Lung (tissue), 12 donors: Measurements from ENCODE around the gene LDHD. TPM values are rescaled to one million over a fixed set of nuclear protein-coding genes. Genes with fewer than 3 reads are reported as not detected.

Experiments
- ATAC-seq: fragments of 200-7000 bp; cut with Tn5 transposase; one replicate; pipeline ENCODE4 v1.9.1; 2020; ENCODE audit warnings: moderate number of reproducible peaks; ENCODE audit not compliant: insufficient read depth, low FRiP score
- DNase-seq, 3 donors: peaks; one replicate each; pipeline ENCODE4 v3.0.0-alpha.2; 2013 to 2017
- H3K27ac ChIP-seq, 2 donors: one replicate each; pipeline ENCODE4 v1.5.1; 2013; ENCODE audit warnings: mild to moderate bottlenecking in 2 of 2, moderate library complexity in 2 of 2, control low read depth in 1 of 2, inconsistent platforms in 1 of 2, low read depth in 1 of 2, low read length in 1 of 2
- H3K27me3 ChIP-seq, 3 donors: one replicate each; pipeline ENCODE4 v1.5.1; 2013; ENCODE audit warnings: low read length in 2 of 3; ENCODE audit not compliant: control insufficient read depth in 3 of 3, insufficient read depth in 3 of 3
- H3K36me3 ChIP-seq, 4 donors: one replicate each; pipeline ENCODE4 v1.5.1; 2013; ENCODE audit warnings: low read length in 4 of 4, mild to moderate bottlenecking in 1 of 4, moderate library complexity in 1 of 4; ENCODE audit not compliant: control insufficient read depth in 4 of 4, insufficient read depth in 4 of 4
- H3K4me1 ChIP-seq, 5 donors: one replicate each; pipeline ENCODE4 v1.5.1; 2013; ENCODE audit warnings: low read length in 5 of 5, mild to moderate bottlenecking in 2 of 5, moderate library complexity in 1 of 5; ENCODE audit not compliant: control insufficient read depth in 5 of 5, insufficient read depth in 5 of 5
- H3K4me3 ChIP-seq: one replicate; pipeline ENCODE4 v1.5.1; 2013; ENCODE audit warnings: mild to moderate bottlenecking, control low read depth, moderate library complexity
- H3K9ac ChIP-seq, 2 donors: one replicate each; pipeline ENCODE4 v1.5.1; 2013; ENCODE audit warnings: low read length in 2 of 2, control low read depth in 1 of 2; ENCODE audit not compliant: insufficient read depth in 1 of 2
- H3K9me3 ChIP-seq, 4 donors: one replicate each; pipeline ENCODE4 v1.5.1; 2013; ENCODE audit warnings: low read length in 3 of 4, mild to moderate bottlenecking in 1 of 4, moderate library complexity in 1 of 4; ENCODE audit not compliant: control insufficient read depth in 4 of 4, insufficient read depth in 3 of 4
- CTCF ChIP-seq: IDR thresholded peaks from 2 replicates; pipeline ENCODE4 v1.5.1; 2012; ENCODE audit warnings: mild to moderate bottlenecking; ENCODE audit errors: control extremely low read depth, extremely low read depth
- WGBS, 2 donors: extraction: QIAGEN DNeasy Blood & Tissue Kit; methylation state at CpG; one replicate each; pipeline ENCODE4 v1.1.7; 2013; 5-methylcytosine and 5-hydroxymethylcytosine counted together
- polyA plus RNA-seq, 2 donors: library from polyadenylated mRNA; stranded (reverse); fragments of 200-250 nt; gene quantifications; one replicate each; pipeline ENCODE4 v1.2.1, GENCODE V29; 2013
- total RNA-seq, 2 donors: library from RNA; depleted of rRNA in 1 of 2; stranded (reverse); fragments of >200 nt in 1 of 2; gene quantifications; one replicate each; pipeline ENCODE4 v1.2.1, GENCODE V29; 2014 to 2021
- donor health status: control.
- donor health status: control.
- donor health status: Bipolar disorder and iron deficiency.
- donor health status: healthy.
- donor health status: DM: yes; HTN: yes; CAD: no.

The LDHD gene
- total and polyA plus RNA-seq, 4 donors = 4.3 to 17.0 (median 8.1) TPM

GRCh38 chr16:75070012-75070841, 46.4 kb downstream of the LDHD start:
- 76 to 77% methylated on average over 11 of the region's 11 CpGs for WGBS, 2 donors
- Histone ChIP-seq H3K36me3 (no peaks in the 10 kb centered on the region), H3K4me3 (no peak overlapping the region), H3K4me1 (peaks cover 0 to 17% (median 11%) of the 10 kb centered on the region in 5 donors), H3K27ac (peak overlapping the region in 1 of 2 donors; percentile 26), H3K27me3 (no peaks in the 10 kb centered on the region), H3K9me3 (no peaks in the 10 kb centered on the region), H3K9ac (no peak overlapping the region)
- no peak for ATAC-seq
- peak; percentile 52 to 72 (median 71) for DNase-seq
- no peak for TF ChIP-seq CTCF

GRCh38 chr16:75068085-75069031, 48.2 kb downstream of the LDHD start:
- no peaks in the 10 kb centered on the region for H3K27me3 ChIP-seq
- H3K9ac ChIP-seq = no peak overlapping the region
- no peaks in the 10 kb centered on the region for H3K9me3 ChIP-seq
- H3K4me1 ChIP-seq = peaks cover 0 to 20% (median 14%) of the 10 kb centered on the region in 5 donors
- DNase-seq (no peak), ATAC-seq (no peak)
- no peak overlapping the region for H3K27ac ChIP-seq
- 69 to 80% methylated on average over 10 of the region's 10 CpGs for WGBS, 2 donors
- H3K36me3 ChIP-seq = no peaks in the 10 kb centered on the region
- TF ChIP-seq CTCF = no peak
- H3K4me3 ChIP-seq = no peak overlapping the region

- Histone ChIP-seq H3K27ac (no peak overlapping the region), H3K4me1 (peaks cover under 1 to 22% (median 14%) of the 10 kb centered on the region in 5 donors), H3K36me3 (no peaks in the 10 kb centered on the region), H3K9ac (no peak overlapping the region), H3K27me3 (no peaks in the 10 kb centered on the region), H3K9me3 (no peaks in the 10 kb centered on the region), H3K4me3 (no peak overlapping the region)
- WGBS, 2 donors = 91 to 92% methylated on average over 6 of the region's 6 CpGs
- no peak for TF ChIP-seq CTCF
- ATAC-seq = no peak
- DNase-seq = no peak
These were observed 49.6 kb downstream of the LDHD start for GRCh38 chr16:75066861-75067447.
